WTC11 (cell line): ENCODE results near the gene PTH1R.

Source experiments
- CBFB ChIP-seq: sonication (generic); formaldehyde crosslinking; IDR thresholded peaks from 2 replicates; pipeline ENCODE4 v1.8.1; 2022; ENCODE audit warnings: mild to moderate bottlenecking, low read depth, missing genetic modification reagents
- CTCF ChIP-seq: fragments of 200-600 bp; IDR thresholded peaks from 2 replicates; pipeline ENCODE4 v1.8.0; 2022; ENCODE audit warnings: antibody characterized with exemption
- ESRRA ChIP-seq: sonication (generic); formaldehyde crosslinking; IDR thresholded peaks from 2 replicates; pipeline ENCODE4 v1.8.1; 2022; ENCODE audit warnings: mild to moderate bottlenecking, missing genetic modification reagents, borderline replicate concordance
- JUN ChIP-seq: sonication (generic); formaldehyde crosslinking; IDR thresholded peaks from 2 replicates; pipeline ENCODE4 v1.8.0; 2023; ENCODE audit warnings: mild to moderate bottlenecking, missing genetic modification reagents
- STAT6 ChIP-seq: sonication (generic); formaldehyde crosslinking; conservative IDR thresholded peaks from 2 replicates; pipeline ENCODE4 v1.8.1; 2023; ENCODE audit warnings: mild to moderate bottlenecking, low read depth, missing genetic modification reagents, moderate library complexity
- TEAD1 ChIP-seq: sonication (generic); formaldehyde crosslinking; IDR thresholded peaks from 2 replicates; pipeline ENCODE4 v1.8.0; 2022; ENCODE audit warnings: mild to moderate bottlenecking, missing genetic modification reagents
- ZNF138 ChIP-seq: sonication (generic); formaldehyde crosslinking; conservative IDR thresholded peaks from 2 replicates; pipeline ENCODE4 v1.8.1; 2022; ENCODE audit warnings: mild to moderate bottlenecking, moderate library complexity, missing genetic modification reagents

DNA sequence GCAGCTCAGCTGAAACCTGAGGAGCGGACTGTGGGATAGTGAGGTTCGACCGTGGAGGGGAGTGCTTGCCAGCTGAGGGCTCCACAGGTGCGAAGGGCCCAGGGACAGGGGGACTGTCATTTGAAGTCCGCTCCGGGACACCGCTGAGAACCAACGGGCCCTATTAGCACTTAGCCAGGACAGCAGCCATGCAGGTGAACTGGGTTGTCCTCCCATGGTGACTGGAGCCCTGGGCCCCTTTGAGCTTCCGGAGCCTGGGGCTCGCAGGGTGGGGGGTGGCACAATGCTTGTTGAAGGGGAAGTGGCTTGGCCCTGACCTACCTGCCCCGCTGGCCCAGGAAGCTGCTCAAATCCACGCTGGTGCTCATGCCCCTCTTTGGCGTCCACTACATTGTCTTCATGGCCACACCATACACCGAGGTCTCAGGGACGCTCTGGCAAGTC lies 24.7 kb downstream of the PTH1R start:
- TF ChIP-seq CBFB (CRISPR knock-in tag) = no peak
- TF ChIP-seq CTCF = no peak
- TF ChIP-seq STAT6 (CRISPR knock-in tag) = no peak
- TF ChIP-seq ESRRA = no peak
- TF ChIP-seq TEAD1 (CRISPR knock-in tag) = no peak
- TF ChIP-seq JUN = no peak
- TF ChIP-seq ZNF138 (CRISPR knock-in tag) = no peak
